NCI-H2029 treated with DMSO at 0.1 percent for 48 hours (cell line): ENCODE results near the gene THOC7.
A peak's percentile ranks its signal among the peaks of the same experiment; 100 is the strongest.

ENCODE experiments used
- DNase-seq: peaks from one replicate; lab custom pipeline; 2025; lab: John Stamatoyannopoulos, UW

Gene THOC7

DNA sequence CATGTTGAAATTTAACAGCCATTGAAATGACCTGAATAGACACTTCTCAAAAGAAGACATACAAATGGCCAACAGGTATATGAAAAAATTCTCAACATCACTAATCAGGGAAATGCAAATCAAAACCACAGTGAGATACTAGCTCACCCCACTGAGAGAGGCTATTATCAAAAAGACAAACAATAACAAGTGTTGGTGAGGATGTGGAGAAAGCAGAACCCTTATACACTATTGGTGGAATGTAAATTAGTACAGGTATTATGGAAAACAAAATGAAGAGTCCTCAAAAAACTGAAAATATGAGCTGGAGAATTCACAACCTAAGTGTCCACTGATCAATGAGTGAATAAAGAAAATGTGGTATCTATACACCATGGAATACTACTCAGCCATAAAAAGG, 21.5 kb downstream of the THOC7 start:
- no peak for DNase-seq

DNA sequence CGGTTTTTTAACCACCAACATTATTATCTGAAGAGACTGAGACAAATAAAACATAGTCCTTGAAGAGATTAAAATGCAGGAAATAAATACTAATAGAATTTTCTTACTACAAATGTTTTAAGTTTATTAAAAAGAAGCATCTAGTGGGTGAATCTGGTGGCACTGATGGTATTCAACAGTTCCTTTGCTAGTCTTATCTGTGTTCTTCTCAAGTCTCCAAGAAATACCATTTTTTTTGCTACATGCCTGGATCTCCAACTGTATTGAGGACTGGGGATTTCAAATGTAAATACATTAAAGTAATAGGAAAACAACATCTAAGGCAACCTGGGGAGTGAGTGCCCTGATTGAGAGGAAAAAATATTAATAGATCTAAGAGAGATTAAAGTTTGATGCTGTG, 21.9 kb downstream of the THOC7 start:
- DNase-seq: no peak

DNA sequence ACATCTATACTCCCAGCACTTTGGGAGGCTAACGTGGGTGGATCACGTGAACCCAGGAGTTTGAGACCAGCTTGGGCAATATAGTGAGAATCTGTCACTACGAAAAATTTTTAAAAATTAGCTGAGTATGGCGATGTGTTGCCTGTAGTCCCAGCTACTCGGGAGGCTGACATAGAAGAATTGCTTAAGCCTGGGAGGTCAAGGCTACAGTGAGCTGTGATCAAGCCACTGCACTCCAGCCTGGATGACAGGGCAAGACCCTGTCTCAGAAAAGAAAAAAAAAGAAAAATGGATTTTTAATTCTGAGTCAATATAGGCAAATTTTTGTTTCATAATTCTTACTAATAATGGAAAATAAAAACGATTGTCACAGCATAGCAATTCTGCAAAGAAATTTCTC, 31.2 kb downstream of the THOC7 start:
- DNase-seq: no peak

DNA sequence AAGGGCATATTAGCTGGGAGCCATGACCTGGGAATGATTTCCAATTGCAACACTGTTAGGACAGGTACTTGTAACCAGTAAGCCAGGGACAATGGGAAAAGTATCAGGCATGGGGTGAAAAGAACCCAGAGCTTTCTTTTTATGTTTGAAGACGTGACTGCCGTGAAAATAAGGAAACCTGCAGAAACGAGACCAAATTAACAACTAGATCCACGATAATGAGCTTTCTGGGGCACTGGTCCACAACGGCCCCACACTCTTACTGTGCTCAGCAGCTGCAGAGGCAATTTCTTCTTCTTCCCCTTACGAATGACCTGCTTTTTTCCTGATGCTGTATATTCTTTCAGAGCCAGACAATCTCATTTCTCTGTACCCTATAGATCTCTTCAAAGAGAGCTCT, 33.1 kb downstream of the THOC7 start:
- DNase-seq: no peak

DNA sequence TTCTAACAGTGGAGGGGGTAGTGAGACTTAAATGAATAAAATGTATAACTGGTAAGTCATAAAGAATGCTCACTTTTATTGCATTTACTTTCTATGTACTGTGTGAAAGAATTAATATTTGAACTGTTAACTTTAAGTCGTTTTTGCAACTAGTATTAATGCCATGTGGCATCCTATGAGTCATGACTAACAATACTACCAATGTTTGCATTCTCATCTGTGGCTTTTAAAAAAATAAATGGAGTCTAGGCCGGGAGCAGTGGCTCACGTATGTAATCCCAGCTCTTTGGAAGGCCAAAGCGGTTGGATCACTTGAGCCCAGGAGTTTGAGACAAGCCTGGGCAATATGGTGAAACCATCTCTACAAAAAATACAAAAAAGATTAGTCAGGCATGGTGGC, 39.3 kb downstream of the THOC7 start:
- DNase-seq: no peak

DNA sequence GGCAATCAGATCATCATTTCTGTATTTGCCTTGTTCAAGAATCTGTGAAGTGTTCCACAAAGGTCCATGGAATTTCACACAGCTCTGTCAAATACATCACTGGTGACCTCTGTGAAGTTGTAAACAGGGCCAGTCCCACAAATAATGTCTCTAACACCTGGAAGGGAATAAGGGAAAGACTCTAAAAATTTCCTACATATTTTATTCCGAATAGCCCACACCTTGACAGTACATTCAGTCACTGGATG, 44.5 kb downstream of the THOC7 start, which contains the start of gene C3orf49:
TSS of gene C3orf49 (plus strand) at position 149 of the 248 bp plus-strand sequence. CDS start 173 bp downstream, outside the sequence.
- DNase-seq: no peak

DNA sequence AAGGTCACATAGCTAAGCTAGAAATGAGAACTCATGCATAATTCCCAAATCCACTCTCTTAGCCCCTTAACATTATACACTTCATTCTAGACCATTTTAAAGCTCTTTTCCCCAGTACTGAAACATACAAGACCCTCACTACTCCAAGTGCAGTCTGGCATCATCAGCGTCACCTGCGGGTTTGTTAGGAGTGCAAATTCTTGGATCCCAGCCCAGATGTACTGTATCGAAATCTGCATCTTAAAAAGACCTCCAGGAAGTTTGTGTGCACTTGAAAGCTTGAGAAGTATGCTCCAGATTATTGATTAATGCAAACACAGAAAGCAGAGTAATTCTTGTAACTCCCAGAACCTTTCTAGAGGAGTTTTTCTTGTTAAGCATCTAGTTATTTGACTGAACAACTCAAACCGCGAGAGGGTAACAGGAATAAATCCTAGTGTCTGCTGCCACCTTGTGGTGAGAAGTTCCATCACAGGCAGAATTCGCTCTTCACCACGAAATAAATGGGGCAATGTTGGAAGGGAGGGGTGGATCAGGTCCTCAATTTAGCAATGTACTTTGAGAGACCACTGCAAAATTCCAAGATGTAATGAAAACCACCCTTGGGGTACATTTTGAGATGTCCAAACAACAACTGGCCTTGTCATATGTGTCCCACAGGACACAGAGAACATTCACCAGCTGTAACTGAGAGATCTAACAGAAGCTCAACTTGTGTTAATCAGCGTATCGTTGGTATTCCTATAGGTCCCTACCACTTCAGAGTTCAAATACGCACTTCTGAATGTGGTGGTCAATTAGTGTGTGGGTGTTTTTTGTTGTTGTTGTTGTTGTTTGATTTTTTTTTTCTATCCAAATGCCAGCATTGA, 45.1 kb downstream of the THOC7 start:
- DNase-seq: peak; percentile 68

DNA sequence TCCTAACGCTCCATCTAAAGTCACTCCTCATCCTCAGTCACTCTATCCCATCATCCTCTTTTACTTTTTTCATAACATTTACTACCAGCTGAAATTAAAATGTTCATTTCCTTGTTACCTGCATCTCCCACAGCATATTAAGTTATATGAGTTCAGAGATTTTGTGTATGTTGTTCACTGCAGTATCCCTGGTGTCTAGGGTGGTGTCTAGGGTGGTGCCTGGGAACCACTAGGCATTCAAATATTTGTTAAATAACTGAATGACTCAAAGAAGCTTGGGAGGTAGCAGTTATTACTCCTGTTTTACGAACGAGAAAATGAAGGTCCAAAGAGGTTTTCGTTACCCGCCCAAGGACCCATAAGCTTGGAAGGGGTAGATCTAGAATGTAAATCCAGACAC, 46.4 kb downstream of the THOC7 start:
- DNase-seq: no peak

DNA sequence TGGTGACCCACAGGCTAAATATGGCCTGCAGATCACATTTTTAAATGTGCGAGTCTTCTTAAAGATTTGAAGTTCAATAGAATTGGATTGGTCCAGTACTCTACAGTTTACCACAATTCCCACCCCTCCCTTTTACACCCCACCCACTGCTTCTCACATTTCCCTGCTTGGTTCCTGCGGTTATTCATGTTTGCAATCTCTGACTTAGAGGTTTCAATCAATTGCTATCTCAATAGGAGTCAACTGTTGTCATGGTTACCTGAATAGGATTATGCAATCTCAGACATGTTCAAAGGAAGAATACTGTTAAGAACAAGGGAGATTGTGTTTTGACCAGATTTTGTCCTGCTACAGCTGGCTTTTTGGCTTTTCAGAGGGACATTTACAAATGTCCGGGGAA, 49.4 kb downstream of the THOC7 start:
- DNase-seq: no peak

DNA sequence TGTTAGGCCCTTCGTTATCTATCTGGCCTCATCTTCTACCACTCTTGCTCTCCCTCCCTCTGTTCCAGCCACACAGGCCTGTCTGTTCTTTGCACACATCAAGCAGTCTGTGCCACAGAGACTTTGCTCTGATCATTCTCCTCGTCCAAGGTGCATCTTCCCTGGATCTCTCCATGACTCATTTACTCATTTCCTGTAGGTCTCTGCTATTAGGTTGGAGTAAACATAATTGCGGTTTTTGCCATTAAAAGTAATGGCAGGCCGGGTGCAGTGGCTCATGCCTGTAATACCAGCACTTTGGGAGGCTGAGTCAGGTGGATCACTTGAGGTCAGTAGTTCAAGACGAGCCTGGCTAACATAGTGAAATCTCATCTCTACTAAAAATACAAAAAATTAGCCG, 54.0 kb downstream of the THOC7 start:
- no peak for DNase-seq

DNA sequence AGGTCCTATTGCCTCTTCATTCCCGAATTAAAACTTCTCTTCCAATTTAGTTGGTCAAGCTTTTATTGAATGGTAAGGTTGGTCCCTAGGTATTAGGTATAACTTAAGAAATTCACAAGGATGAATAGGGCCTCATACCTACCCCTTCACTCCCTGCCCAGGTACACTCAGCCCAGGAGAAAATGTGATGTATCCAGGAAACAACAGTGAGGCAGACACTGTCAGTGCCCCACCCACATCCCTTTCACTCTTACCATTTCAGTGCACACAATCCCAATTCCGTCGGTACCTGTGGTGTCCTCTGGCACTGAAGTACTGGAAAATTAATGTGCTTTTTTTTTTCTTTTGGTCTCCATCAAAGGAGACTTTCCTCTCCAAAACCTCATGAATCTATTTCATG, 55.0 kb downstream of the THOC7 start:
- no peak for DNase-seq

DNA sequence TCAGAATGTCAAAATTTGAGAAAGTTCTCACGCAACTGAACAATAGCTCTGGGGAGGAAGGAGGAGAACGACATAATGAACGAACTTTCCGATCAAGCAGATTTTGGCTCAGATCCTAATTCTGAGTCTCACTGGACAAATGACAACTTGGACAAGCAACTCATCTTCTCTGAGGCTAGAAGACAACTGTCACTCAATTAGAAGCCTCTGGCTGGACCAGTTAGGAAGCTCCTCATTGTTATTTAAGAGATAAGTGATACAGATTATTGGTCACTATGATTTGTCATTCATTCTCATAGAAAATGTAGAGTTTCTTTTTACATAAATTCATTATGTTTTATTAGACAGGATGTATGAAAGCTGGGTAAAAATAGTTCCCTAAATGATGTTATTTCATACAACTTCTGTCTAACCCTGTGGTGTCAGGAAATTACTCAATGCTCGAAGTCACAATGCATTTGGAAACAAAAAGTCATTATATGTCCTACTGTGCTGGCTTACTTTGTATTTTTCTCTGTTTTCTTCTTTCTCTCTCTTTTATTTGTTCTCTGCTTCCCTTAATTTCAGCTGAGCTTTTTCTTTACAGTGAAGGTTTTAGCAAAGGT, 55.5 kb downstream of the THOC7 start:
- DNase-seq: no peak

DNA sequence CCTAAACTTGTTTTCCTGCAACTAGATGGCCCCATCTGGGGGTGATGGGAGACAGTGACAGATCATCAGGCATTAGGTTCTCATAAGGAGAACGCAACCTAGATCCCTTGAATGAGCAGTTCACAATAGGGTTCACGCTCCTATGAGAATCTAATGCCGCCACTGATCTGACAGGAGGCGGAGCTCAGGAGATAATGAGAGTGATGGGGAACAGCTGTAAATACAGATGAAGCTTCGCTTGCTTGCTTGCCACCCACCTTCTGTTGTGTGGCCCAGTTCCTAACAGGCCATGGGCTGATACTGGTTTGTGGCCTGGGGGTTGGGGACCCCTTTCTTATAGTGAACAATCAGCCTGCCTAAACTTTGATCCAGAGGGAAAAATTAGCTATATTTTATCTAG, 59.7 kb downstream of the THOC7 start:
- DNase-seq: no peak

DNA sequence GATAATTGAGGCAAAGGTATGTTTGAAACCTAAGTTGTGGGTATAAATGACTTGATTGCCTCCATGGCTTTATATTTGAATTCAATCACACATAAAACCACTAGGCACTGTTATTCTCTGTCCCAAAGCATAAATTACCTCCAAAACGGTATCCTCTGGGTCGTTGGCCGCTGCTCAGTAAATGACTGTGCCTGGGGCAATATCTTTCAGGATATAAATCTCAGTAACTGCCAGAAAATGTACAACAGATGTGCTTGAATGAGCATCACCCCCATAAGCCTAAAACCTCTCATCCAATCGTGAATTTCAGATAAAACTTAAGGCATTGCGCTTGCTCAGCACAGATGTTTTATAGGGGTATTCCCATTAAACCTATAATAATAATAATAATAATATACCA, 63.5 kb downstream of the THOC7 start:
- no peak for DNase-seq

DNA sequence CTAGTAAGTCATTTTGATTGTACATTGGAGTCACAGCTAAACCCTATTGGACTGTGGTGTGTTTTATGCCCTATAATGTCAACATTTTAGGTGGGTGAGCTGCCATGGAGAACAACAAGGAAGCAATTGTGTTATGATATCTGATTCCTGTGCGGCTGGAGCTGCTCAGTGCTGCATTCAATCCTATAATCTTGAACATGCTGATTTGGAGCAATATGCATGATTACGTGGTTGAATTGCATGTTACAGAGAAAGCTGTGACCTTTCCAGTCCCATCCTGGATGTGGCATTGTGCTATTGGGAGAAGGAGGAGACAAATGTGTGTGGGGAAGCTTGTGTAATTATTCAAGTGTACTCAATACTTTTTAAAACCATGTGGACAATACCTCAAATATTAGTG, 64.7 kb downstream of the THOC7 start:
- no peak for DNase-seq

DNA sequence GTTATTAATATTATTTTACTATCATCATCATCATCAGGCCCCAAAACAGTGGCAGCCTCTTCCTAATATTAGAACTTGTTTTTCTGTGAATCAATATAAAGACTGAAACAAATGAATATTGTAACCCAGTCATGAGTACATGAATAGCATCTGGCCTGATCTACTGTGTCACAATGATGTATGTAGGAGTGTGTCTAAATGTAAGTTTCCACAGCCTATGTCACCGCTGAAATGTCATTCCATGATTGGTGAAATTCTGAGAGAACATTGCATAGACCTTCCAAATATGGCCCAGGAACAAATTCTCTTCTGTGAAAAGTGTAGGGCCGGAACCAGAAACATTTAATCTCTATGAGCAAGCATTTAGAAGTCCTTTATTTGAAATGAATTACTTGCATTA, 65.1 kb downstream of the THOC7 start:
- DNase-seq: no peak

DNA sequence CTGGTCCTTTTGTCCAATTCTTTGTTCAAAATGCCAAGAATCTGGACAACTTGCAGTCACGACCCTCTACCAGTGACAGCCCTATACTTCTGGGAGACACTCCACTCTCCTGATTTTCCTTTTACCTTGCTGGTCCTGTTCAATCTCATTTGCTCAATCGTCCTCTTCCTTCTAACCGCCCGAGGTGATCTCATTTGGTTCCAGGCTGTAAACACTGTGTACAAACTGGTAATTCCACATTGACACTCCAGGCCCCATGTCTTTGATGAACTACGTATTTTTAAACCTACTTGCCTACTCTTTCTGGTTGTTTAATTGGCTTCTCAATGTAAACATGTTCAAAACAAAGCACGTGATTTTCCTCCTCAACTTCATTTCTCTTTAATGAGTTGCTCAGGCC, 68.2 kb downstream of the THOC7 start:
- DNase-seq: no peak

DNA sequence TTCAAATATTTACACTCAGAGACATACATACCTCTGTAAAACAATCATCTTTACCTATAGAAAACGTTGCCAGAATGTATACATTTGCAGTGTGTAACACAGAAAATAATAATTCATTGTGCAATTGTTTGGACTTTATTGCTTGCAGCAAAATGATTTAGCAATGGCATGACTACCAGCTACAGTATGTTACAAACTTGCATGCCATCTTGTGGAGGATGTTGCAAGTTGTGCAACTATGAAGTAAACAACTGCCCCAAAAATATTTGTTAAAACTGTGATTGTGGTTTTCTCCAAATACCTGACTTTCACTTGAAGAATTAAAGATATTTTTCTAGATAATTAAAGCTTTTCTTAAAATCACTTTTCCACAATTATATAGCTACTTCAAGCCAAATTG, 71.6 kb downstream of the THOC7 start:
- DNase-seq: no peak
